GM12878 (cell line): ENCODE measurements around the gene COMMD10. TPM values are rescaled to one million over a fixed set of nuclear protein-coding genes. Genes with fewer than 3 reads are reported as not detected.
A peak's percentile ranks its signal among the peaks of the same experiment; 100 is the strongest.

Experiments
- ATAC-seq: fragments of 200-7000 bp; cut with Tn5 transposase; 3 replicates; pipeline ENCODE4 v1.9.1; 2020; ENCODE audit warnings: mild to moderate bottlenecking, moderate library complexity
- BruUV-seq: library from RNA; stranded (reverse); fragments of 400-500 nt; replicated peaks from 2 replicates; lab custom pipeline; 2021; lab: Mats Ljungman, UMichigan
- CTCF ChIA-PET: fragments of 300-600 bp; sonication (Branson Sonifier 250); formaldehyde crosslinking; extraction: SDS; loops from one replicate; lab custom pipeline; 2021; ENCODE audit warnings: inconsistent platforms; lab: Yijun Ruan, JAX
- POLR2A ChIA-PET: fragments of 350-600 bp; formaldehyde crosslinking; extraction: SDS; loops from one replicate; lab custom pipeline; 2021; ENCODE audit warnings: inconsistent platforms; lab: Charles Lee
- RAD21 ChIA-PET: fragments of 300-600 bp; sonication (Branson Sonifier 250); formaldehyde crosslinking; loops from one replicate; lab custom pipeline; 2023; ENCODE audit warnings: antibody characterized with exemption; ENCODE audit not compliant: unreplicated experiment; lab: Charles Lee
- SMC1A ChIA-PET: fragments of 300-600 bp; sonication (Branson Sonifier 250); formaldehyde crosslinking; loops from one replicate; lab custom pipeline; 2023; ENCODE audit not compliant: unreplicated experiment, uncharacterized antibody; lab: Charles Lee
- DNase-seq: peaks from one replicate; pipeline ENCODE4 v3.0.0-alpha.2; 2011; ENCODE audit warnings: low read depth, low spot score
- FAIRE-seq: peaks from 3 replicates; lab custom pipeline; 2011; peaks lifted over from hg19 to GRCh38; lab: Jason Lieb, UNC
- H2AFZ ChIP-seq: 2 replicates; pipeline ENCODE4 v1.6.0; 2011; ENCODE audit warnings: low read depth, low read length, control low read depth; ENCODE audit not compliant: control insufficient read depth
- H3K27ac ChIP-seq: 2 replicates; pipeline ENCODE4 v1.5.1; 2011; ENCODE audit warnings: control low read depth; ENCODE audit not compliant: control insufficient read depth, insufficient read depth
- H3K27me3 ChIP-seq, 2 experiments: replicated peaks in 1 of 2; 2 replicates each; pipeline versions ENCODE4 v1.6.0 to v1.6.1; 2011; ENCODE audit warnings: low read length in 1 of 2; ENCODE audit not compliant: control insufficient read depth in 2 of 2, insufficient read depth in 2 of 2
- H3K36me3 ChIP-seq, 2 experiments: 2 replicates each; pipeline ENCODE4 v1.5.1; 2011; ENCODE audit warnings: low read length in 1 of 2; ENCODE audit not compliant: control insufficient read depth in 2 of 2, insufficient read depth in 2 of 2
- H3K4me1 ChIP-seq: 2 replicates; pipeline ENCODE4 v1.6.1; 2011; ENCODE audit warnings: mild to moderate bottlenecking, low read length, moderate library complexity, mixed read lengths; ENCODE audit not compliant: control insufficient read depth, insufficient read depth
- H3K4me2 ChIP-seq: 2 replicates; pipeline ENCODE4 v1.6.0; 2011; ENCODE audit warnings: control low read depth; ENCODE audit not compliant: control insufficient read depth, insufficient read depth
- H3K4me3 ChIP-seq: fragments of 200-600 bp; sonication (generic); 2 replicates; pipeline ENCODE4 v1.5.1; 2016
- H3K79me2 ChIP-seq: 2 replicates; pipeline ENCODE4 v1.6.0; 2011; ENCODE audit warnings: low read length; ENCODE audit not compliant: control insufficient read depth, insufficient read depth
- H3K9ac ChIP-seq: 2 replicates; pipeline ENCODE4 v1.8.0; 2011; ENCODE audit warnings: low read length, control low read depth, mixed read lengths; ENCODE audit not compliant: control insufficient read depth, insufficient read depth
- H3K9me3 ChIP-seq: replicated peaks from 3 replicates; pipeline ENCODE4 v1.5.1; 2011; ENCODE audit warnings: mild to moderate bottlenecking, low read length; ENCODE audit not compliant: control insufficient read depth, insufficient read depth
- H4K20me1 ChIP-seq: 2 replicates; pipeline ENCODE4 v1.6.0; 2011; ENCODE audit not compliant: control insufficient read depth, insufficient read depth
- MTA3 ChIP-seq: IDR thresholded peaks from 2 replicates; pipeline ENCODE4 v1.6.1; 2012; ENCODE audit warnings: low read length, inconsistent platforms, borderline replicate concordance
- MYB ChIP-seq: fragments of 150-350 bp; IDR thresholded peaks from 2 replicates; pipeline ENCODE4 v1.6.1; 2014; ENCODE audit warnings: mild to moderate bottlenecking, low read depth, low read length, borderline replicate concordance
- NBN ChIP-seq: fragments of 450-650 bp; IDR thresholded peaks from 2 replicates; pipeline ENCODE4 v1.6.1; 2016
- NFXL1 ChIP-seq: fragments of 450-650 bp; IDR thresholded peaks from 2 replicates; pipeline ENCODE4 v1.6.1; 2017; ENCODE audit warnings: antibody characterized with exemption, mild to moderate bottlenecking, borderline replicate concordance
- RELA ChIP-seq: fragments of 450-650 bp; IDR thresholded peaks from 2 replicates; pipeline ENCODE4 v1.8.0; 2014; ENCODE audit warnings: borderline replicate concordance; ENCODE audit not compliant: partially characterized antibody
- SKIL ChIP-seq: fragments of 450-650 bp; IDR thresholded peaks from 2 replicates; pipeline ENCODE4 v1.6.1; 2017; ENCODE audit warnings: mild to moderate bottlenecking, low read depth, inconsistent platforms; ENCODE audit not compliant: poor library complexity, severe bottlenecking
- SMAD5 ChIP-seq: IDR thresholded peaks from 2 replicates; pipeline ENCODE4 v1.6.1; 2016; ENCODE audit warnings: antibody characterized with exemption, low read depth
- STAT1 ChIP-seq: fragments of 450-650 bp; conservative IDR thresholded peaks from 2 replicates; pipeline ENCODE4 v1.6.1; 2014; ENCODE audit warnings: antibody characterized with exemption, mild to moderate bottlenecking
- in situ Hi-C: fragments of 300-500 bp; cut with MboI; formaldehyde crosslinking; loops from 9 replicates; pipeline ENCODE4 v1.14.3; 2018; ENCODE audit warnings: mixed read lengths
- intact Hi-C: fragments of 100-400 bp; cut with micrococcal nuclease; formaldehyde crosslinking; loops from one replicate; pipeline ENCODE4 v1.14.2; 2022; ENCODE audit not compliant: unreplicated experiment
- polyA plus RNA-seq, 11 experiments: library from polyadenylated mRNA; depleted of rRNA in 4 of 11; unstranded in 6 of 11; stranded (reverse) in 5 of 11; fragments of >200 nt; fragmentation: Nextera tagmentation in 4 of 11; fragmentation: Illumina TruSeq in 1 of 11; extraction: Ambion mirVana in 4 of 11; extraction: Trizol in 1 of 11; gene quantifications; 1 replicate in 1 of 11; 2 replicates in 10 of 11; pipeline versions ENCODE4 v1.2.1 to v1.2.3, GENCODE V29; 2011 to 2016; ENCODE audit warnings: inconsistent platforms in 2 of 11, missing spikeins in 2 of 11, low read depth in 1 of 11
- total RNA-seq, 4 experiments: library from RNA; depleted of rRNA in 3 of 4; stranded (reverse); fragments of >200 nt in 3 of 4; fragmentation: Illumina TruSeq in 1 of 4; extraction: Trizol in 1 of 4; gene quantifications; 2 replicates each; pipeline versions ENCODE4 v1.2.1 to v1.2.3, GENCODE V29; 2013 to 2021
- TF ChIP-seq, protein P1 (sequence below): fragments of 450-650 bp; IDR thresholded peaks from 2 replicates; pipeline ENCODE4 v1.6.1; 2014; ENCODE audit warnings: mild to moderate bottlenecking

The COMMD10 gene
- total and polyA plus RNA-seq, 10 of the 15 experiments (the other 5 are each of a cell fraction or from before 2014, with no cell fraction given): 19.6 to 98.7 (median 28.0) TPM

DNA sequence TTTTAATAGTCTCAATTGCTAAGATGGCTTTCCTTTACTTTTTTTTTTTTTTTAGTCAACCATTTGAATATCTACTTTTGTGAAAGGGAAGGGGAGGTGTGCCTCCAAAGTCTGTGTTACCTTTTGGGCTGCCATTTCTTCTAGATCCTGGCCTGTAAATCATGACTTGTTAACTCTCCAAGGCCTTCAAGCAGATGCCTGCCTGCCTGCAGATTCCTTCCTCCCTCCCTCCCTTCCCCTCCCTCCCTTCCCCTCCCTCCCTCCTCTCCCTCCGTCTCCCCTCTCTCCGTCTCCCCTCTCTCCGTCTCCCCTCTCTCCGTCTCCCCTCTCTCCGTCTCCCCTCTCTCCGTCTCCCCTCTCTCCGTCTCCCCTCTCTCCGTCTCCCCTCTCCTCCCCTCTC, 73.1 kb downstream of the COMMD10 start (continued):
- TF ChIP-seq SKIL: no peak
- no peak for TF ChIP-seq MYB
- no peak for TF ChIP-seq STAT1
- TF ChIP-seq SMAD5: no peak
- TF ChIP-seq RELA: no peak
- TF ChIP-seq, protein P1, sequence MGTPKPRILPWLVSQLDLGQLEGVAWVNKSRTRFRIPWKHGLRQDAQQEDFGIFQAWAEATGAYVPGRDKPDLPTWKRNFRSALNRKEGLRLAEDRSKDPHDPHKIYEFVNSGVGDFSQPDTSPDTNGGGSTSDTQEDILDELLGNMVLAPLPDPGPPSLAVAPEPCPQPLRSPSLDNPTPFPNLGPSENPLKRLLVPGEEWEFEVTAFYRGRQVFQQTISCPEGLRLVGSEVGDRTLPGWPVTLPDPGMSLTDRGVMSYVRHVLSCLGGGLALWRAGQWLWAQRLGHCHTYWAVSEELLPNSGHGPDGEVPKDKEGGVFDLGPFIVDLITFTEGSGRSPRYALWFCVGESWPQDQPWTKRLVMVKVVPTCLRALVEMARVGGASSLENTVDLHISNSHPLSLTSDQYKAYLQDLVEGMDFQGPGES: no peak
- TF ChIP-seq NBN: no peak

DNA sequence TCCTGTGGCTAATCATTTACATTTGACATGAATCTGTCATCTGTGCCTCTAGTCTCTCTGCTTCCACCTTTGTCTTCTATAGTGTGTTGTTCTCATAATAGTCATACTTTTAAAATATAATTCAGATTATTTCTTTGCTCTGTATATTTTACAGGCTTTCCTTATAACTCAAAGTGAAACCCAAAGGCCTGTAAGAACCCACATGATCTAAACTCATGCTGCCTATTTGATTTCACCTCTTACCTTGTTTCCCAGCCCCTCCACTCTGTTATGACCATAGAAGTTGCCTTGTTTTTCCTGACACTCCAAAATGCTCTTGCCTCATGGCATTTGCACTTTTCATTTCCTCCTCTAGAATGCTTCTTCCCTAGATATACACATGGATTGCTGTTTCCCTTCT, 74.2 kb downstream of the COMMD10 start:
- no peaks in the 10 kb centered on the region for H3K27me3 ChIP-seq
- H3K4me2 ChIP-seq: no peak overlapping the region
- H3K4me1 ChIP-seq: no peaks in the 10 kb centered on the region
- RAD21 ChIA-PET: no interaction called here
- no peaks in the 10 kb centered on the region for H4K20me1 ChIP-seq
- ATAC-seq (peak; percentile 50), FAIRE-seq (no peak), DNase-seq (no peak)
- no TSS peak for BruUV-seq
- no peaks in the 10 kb centered on the region for H3K36me3 ChIP-seq
- POLR2A ChIA-PET: no interaction called here
- no peak overlapping the region for H3K9ac ChIP-seq
- SMC1A ChIA-PET: no interaction called here
- CTCF ChIA-PET: no interaction called here
- no peaks in the 10 kb centered on the region for H3K9me3 ChIP-seq
- H3K79me2 ChIP-seq: no peaks in the 10 kb centered on the region
- TF ChIP-seq MTA3 (no peak), NFXL1 (no peak)
- no peak overlapping the region for H3K27ac ChIP-seq
- intact Hi-C loops: no loop called here
- in situ Hi-C loops: no loop called here
- H3K4me3 ChIP-seq: no peak overlapping the region
- no peak overlapping the region for H2AFZ ChIP-seq
